NCI-H1417 (cell line): ENCODE data around the gene PLB1.
"Not testable (repeated sequence)": the region's sequence is repeated elsewhere in the genome, so short reads cannot be mapped to it uniquely, and the experiment has no call there.

Experiments
- DNase-seq, 3 experiments: peaks; one replicate each; lab custom pipeline; 2025; lab: John Stamatoyannopoulos, UW

Gene PLB1

DNA sequence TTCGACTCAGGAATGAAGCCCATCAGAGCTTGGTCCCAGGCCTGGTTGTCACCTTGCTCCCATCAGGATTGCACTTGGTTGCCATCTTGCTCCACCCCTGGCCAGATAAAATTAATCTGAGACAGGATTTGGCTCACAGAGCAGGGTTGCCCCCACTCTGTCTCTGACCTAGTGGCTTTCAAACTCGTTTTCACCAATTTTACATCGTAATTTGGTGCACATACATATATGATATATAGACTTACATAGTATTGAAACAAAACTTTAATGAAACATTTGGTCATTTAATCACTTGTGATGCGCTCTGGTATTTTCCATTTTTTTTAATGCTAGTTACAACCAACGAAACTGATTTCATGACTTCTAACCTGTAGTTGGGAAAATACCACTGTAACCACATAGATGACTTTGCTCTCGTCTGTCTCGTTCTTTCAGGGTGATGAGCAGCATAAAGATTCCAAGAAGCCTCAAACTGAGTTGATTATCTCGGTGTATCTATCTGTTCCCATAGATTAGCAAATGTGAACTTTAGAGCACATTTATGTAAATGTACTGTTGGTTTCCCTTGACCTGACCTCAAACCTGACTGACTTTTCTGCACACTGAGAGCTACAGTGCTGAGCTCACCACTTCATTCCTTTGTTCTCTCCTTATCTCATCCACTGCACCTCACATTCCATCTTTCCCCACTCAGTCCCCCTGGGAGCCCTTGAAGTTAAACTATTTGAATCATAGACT lies 30.5 kb upstream of the PLB1 start:
- DNase-seq: no peak

- DNase-seq: no peak
Measured at GRCh38 chr2:28469304-28469703, 26.6 kb upstream of the PLB1 start.

DNA sequence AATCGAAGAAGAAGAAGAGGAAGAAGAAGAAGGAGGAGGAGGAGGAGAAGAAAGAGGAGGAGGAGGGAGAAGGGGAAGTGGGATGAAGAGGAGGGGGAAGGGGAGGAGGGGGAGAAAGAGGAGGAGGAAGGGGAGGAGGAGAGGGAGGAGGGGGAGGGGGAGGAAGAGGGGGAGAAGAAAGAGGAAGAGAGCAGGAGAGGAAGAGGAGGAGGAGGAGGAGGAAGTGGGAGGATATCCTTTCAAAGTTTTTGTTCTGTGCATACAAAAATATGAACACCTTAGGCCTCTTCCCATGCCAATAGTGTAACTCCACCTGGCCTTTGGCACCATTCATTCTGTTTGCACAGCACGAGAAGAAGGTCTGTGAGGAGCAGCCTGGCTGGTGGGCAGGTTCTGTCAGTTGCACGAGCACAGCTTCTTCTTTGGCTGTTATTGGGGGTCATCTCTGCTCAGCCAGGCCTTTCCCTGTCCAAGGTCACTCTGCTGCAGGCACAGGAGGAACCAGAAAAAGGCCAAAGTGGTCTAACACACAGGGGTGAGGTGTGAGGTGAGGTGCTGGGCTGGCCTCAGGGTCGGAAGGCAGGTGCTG lies 25.8 kb upstream of the PLB1 start:
- peak in 1 of 3 experiments; percentile 42 for DNase-seq

DNA sequence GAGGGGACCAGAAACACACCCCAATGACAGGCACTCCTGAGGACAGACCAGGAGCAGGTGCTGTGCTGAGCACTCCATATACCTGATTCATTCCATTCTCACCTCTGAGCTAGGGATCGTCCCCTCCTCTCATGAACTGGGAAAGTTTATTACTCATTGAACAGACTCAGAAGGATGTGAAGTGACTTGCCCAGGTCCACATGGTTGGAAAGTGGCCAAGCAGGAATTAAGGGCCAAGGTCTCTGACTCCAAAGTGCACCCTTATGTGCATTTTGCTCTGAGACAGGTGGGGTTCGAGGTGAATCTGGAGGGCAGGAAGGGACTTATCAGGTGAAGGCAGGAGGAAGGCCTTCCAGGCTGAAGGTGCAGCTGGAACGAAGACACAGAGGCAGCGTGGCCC lies 25.1 kb upstream of the PLB1 start:
- DNase-seq: peak in 1 of 3 experiments; percentile 42

DNA sequence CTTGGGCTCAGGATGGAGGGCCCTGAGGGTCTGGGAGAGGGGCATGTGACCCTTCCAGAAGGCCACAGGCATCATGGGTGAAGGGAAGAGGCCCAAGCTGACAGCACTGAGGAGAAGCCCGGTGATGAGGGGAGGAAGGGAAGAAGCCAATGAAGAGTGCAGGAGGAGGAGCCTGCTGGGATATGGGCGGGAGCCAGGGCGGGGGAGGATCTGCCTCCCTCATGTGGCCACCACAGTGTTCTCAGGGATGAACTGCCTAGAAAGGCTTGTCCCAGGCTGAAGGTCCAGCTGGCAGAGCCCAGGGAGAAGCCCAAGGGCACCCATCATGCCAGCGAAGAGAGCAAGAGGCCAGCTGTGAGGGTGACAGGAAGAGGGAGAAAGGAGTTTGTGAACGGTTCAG lies 24.6 kb upstream of the PLB1 start:
- DNase-seq: no peak

- DNase-seq: no peak
Measured at GRCh38 chr2:28471701-28472236, 24.1 kb upstream of the PLB1 start.

DNA sequence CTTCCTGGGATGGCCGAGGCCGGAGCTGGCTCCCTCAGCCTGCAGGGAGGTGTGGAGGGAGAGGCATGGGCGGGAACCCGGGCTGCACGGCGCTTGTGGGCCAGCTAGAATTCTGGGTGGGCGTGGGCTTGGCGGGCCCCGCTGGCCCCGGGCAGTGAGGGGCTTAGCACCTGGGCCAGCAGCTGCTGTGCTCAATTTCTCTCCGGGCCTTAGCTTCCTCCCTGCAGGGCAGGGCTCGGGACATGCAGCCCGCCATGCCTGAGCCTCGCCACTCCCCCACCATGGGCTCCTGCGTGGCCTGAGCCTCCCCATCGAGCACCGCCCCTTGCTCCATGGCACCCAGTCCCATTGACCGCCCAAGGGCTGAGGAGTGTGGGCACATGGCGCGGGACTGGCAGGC lies 23.2 kb upstream of the PLB1 start:
- not testable (repeated sequence) for DNase-seq

GRCh38 chr2:28475088-28475595 lies 20.7 kb upstream of the PLB1 start:
- DNase-seq: no peak

DNA sequence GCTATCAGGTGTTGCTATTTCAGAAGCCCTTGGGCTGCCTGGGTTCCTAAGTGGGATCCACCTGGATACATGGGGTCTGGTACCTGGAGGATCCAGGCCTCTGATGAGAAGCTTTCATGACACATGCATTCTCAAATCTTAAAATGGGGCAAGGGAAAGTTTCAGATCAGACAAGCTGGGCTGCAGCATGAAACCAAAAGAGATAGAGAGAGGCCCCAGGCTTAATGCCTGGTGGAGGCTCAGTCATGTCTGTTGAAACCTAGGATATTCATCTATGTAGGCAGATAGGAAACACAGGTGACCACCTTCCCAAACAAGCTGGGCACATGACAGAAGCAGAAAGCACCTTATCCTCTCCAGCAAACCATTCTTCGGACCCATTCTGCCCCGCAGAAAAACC lies 18.8 kb upstream of the PLB1 start:
- no peak for DNase-seq

- no peak for DNase-seq
Measured at GRCh38 chr2:28477645-28478044, 18.2 kb upstream of the PLB1 start.

GRCh38 chr2:28480403-28481049 lies 15.3 kb upstream of the PLB1 start:
- DNase-seq: no peak

DNA sequence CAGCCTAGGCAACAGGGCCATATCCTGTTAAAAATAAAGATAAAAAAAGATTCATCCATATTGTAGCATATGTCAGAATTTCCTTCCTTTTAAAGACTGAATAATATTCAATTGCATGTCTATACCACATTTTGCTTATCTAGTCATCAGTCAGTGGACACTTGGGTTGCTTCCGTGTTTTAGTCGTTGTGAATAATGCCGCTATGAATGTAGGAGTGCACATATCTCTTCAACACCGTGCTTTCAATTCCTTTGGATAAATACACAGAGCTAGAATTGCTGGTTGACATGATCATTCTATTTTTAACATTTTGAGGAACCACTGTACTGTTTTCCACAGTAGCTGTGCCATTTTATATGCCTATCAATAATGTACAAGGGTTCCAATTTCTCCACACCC lies 14.0 kb upstream of the PLB1 start:
- DNase-seq: no peak

- DNase-seq: no peak
Measured at GRCh38 chr2:28484835-28485234, 11.0 kb upstream of the PLB1 start.

DNA sequence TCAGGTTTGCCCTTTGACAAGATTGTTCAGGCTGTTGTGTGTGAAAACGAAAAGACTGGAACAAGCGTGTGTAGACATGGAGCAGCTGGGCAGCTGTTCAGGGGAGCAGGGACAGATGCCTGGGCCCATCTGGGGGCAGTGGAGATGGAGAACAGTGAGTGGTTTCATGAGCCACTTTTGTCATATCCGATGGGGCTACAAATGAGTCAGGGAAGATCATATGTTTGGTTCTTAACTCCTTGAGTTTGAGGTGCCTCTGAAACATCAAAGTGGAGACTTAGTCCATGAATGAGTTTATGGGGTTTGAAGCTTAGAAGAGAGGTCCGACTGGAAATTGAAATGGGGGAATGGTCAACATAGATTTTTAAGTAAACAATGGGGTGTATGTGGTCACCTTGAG lies 9.3 kb upstream of the PLB1 start:
- DNase-seq: no peak

DNA sequence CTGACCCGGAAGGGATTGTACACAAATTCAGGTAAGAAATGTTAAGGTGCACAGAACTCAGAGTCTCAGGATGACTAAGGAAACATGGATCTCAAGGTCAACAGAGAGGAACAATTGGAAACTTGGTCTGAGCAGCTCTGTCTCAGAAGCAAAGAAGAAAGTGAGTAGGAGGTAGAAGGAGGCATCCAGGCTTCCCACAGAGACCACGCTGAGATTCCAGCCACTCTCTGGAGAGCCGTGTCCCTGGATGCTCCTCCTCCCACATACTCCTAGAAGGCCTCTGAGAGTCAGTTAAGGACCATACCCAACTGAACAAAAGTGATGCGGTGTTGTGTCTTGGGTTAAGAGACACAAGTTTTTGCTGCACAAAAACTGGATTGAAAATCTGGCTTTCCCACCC lies 8.6 kb upstream of the PLB1 start:
- DNase-seq: no peak

- DNase-seq: no peak
Measured at GRCh38 chr2:28488083-28488830, 7.6 kb upstream of the PLB1 start.

DNA sequence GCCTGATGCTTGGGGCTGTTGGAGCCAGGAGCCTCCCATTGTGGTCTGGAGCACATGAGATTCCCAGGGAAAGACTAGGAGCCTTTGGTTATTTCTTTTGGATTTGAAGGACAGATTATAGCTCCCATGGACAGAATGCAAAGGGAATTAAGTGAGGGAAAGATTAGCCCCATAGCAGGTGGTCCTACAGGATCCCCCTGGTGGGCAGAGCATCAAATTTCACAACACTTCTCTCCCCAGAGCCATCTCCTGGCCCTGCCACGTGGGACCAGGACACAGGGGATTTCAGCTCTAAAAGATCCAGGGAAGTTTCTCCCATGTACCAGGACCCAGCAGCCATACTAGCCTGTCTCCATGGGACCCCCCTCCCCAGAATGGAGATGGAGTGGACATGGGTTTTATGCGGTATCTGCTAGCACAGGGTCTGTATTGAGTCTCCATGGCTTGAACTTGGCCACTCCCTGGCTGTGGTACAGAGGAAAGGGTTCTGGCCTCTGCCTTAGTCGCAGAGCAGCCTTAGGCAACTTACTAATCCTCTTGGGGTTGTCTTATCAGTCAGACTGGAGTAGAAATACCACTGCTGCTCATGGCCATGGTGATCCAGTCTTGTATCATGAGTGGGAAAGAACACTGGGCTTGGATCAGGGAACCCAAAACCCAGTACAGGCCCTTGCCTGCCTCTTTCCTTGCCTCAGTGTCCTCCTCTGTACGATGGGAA lies 6.8 kb upstream of the PLB1 start:
- no peak for DNase-seq

DNA sequence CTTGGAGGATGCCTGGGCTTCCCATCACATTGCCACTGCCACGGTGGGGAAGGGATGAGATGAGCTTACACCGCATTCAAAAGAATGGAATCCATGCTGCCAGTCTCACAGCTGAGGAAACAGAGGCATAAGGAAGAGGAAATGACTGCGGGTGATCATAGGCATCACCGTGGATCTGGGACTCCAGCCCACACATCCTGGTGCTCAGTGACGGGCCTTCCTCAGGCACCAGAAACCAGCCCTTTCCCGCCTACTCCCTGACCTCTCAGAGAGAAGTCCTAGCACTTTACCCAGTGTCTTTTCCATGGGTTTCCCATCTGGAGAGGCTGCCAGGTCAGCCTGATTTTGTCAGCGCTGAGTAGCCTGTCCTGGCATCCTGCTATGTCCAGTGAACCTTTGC lies 5.3 kb upstream of the PLB1 start:
- no peak for DNase-seq

- DNase-seq: no peak
Measured at GRCh38 chr2:28492282-28492681, 3.6 kb upstream of the PLB1 start.

- no peak for DNase-seq
Measured at GRCh38 chr2:28493636-28494035, 2.2 kb upstream of the PLB1 start.

DNA sequence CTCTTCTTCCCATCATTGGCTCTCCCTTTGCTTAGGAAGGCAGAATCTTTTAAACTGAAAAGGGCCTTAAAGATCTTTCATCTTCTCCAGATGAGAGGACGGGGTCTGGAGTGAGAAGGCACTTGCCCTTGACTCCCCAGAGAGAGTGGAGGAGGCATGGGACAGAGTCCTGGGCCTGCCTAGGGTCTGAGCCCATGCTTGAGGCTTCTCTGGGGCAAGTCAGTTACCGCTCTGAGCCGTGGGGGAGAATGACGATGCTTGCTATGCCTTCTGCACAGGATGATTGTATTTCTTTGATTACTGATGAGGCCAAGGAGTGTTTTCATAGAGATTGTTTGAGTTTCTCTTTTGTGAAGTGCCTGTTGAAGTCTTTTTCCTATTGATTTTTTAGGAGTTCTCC lies 921 bp downstream of the PLB1 start:
- DNase-seq: peak in 1 of 3 experiments; percentile 41

- DNase-seq: no peak
Measured at GRCh38 chr2:28497206-28497605, 1.3 kb downstream of the PLB1 start.
